Gastrocnemius medialis (tissue), 4 donors: ENCODE results near the gene HCN1. TPM values are rescaled to one million over a fixed set of nuclear protein-coding genes. Genes with fewer than 3 reads are reported as not detected.

Experiments used
- ATAC-seq, 2 donors: fragments of 150-250 bp; one replicate each; pipeline ENCODE4 v1.9.1; 2016
- DNase-seq, 2 donors: peaks; one replicate each; pipeline ENCODE4 v3.0.0-alpha.2; 2019
- H3K27ac ChIP-seq, 4 donors: fragments of 200-600 bp; sonication (generic); 1 replicate in 1 of 4; 2 replicates in 3 of 4; pipeline ENCODE4 v1.5.1; 2016 to 2018; ENCODE audit warnings: mild to moderate bottlenecking in 2 of 4, moderate library complexity in 1 of 4
- H3K27me3 ChIP-seq, 3 donors: fragments of 200-600 bp; sonication (generic) in 2 of 3; 1 replicate in 1 of 3; 2 replicates in 2 of 3; pipeline versions ENCODE4 v1.5.1 to v1.6.0; 2016 to 2019; ENCODE audit warnings: mild to moderate bottlenecking in 1 of 3, moderate library complexity in 1 of 3
- H3K36me3 ChIP-seq, 2 donors: fragments of 200-600 bp; sonication (generic) in 1 of 2; one replicate each; pipeline ENCODE4 v1.5.1; 2017 to 2018
- H3K4me1 ChIP-seq, 2 donors: fragments of 200-600 bp; sonication (generic) in 1 of 2; one replicate each; pipeline ENCODE4 v1.5.1; 2016 to 2017; ENCODE audit warnings: mild to moderate bottlenecking in 2 of 2
- H3K4me3 ChIP-seq, 4 donors: fragments of 200-600 bp; sonication (generic) in 3 of 4; 1 replicate in 1 of 4; 2 replicates in 3 of 4; pipeline ENCODE4 v1.5.1; 2016 to 2019; ENCODE audit warnings: mild to moderate bottlenecking in 2 of 4
- H3K9me3 ChIP-seq, 3 donors: fragments of 200-600 bp; sonication (generic) in 2 of 3; 1 replicate in 1 of 3; 2 replicates in 2 of 3; pipeline ENCODE4 v1.5.1; 2016 to 2019
- POLR2A ChIP-seq, 2 donors: fragments of 450-650 bp; IDR thresholded peaks; one replicate each; pipeline ENCODE4 v1.6.1; 2017; ENCODE audit warnings: antibody characterized with exemption in 2 of 2, mild to moderate bottlenecking in 2 of 2, moderate library complexity in 2 of 2
- in situ Hi-C, 4 donors: fragments of 200-750 bp; cut with MboI; loops; one replicate each; pipeline versions ENCODE4 v1.15.0 to v1.8.0; 2017; ENCODE audit warnings: low sequenced_read_pairs in 4 of 4
- intact Hi-C: fragments of 100-400 bp; cut with DNase I; formaldehyde crosslinking; loops from one replicate; pipeline ENCODE4 v1.15.1; 2023; ENCODE audit warnings: low total_unique reads
- total RNA-seq, 4 donors: library from RNA; depleted of rRNA; stranded (reverse); fragments of >200 nt; gene quantifications; one replicate each; pipeline versions ENCODE4 v1.1.0 to v1.2.3, GENCODE V29; 2016
- TF ChIP-seq, protein P1 (sequence below), 5 experiments: fragments of 450-650 bp in 3 of 5; fragments of 200-600 bp in 2 of 5; sonication (generic) in 2 of 5; IDR thresholded peaks in 4 of 5; conservative IDR thresholded peaks in 1 of 5; 1 replicate in 4 of 5; 2 replicates in 1 of 5; pipeline ENCODE4 v1.5.1; 2016 to 2019; ENCODE audit warnings: antibody characterized with exemption in 5 of 5, mild to moderate bottlenecking in 3 of 5, moderate library complexity in 3 of 5

The HCN1 gene
- under 1 TPM; 0.02 to 0.47 (median 0.20) TPM for total RNA-seq

DNA sequence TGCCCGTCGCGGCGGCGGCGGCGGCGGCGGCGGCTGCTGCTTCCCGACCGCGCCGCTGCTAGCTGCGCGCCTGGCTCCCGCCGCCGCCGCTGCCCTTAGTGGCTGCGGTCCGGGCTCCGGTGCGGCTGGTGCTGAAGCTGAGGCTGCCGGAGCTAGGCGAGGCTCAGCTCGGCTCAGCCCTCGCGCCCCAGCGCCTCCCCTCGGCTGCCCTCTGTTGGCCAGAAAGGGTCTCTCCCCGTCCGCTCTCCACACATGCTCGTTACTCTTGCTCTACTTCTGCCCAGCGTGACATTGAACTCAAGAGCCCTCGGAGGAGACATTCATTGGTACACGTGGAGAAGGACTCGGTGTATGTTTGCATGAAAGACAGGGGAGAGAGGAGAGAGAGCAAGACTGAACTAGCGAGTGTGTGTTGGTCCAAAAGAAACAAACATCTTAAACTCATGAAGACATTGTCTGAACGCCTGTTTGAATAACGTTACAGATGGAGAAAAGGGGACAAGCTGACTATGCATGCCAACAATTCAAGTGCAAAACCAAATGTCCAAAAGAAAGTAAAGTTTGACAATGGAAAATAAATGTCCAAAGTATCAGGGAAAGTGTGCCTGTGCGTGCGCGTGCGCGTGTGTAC, at the start of gene HCN1:
TSS of gene HCN1 (minus strand) at position 175 of the 631 bp plus-strand sequence.
- DNase-seq (peak; percentile 52 to 58), ATAC-seq (peak; percentile 92 to 97)
- Histone ChIP-seq H3K4me1 (peaks cover 0 to 11% of the 10 kb centered on the region in 2 donors), H3K27me3 (peaks cover 0 to 14% (median 0%) of the 10 kb centered on the region in 3 donors), H3K9me3 (no peaks in the 10 kb centered on the region), H3K27ac (no peak within 1 kb of the TSS), H3K36me3 (no peaks in the 10 kb centered on the region), H3K4me3 (peak within 1 kb of the TSS; percentile 39 to 56 (median 53))
- intact Hi-C loops = loop anchor here (2.0 kb wide), 1 partner anchor 658 kb away; no protein-coding TSS in a partner anchor
- no peak for TF ChIP-seq POLR2A (IDR thresholded peaks at IDR 0.05)
- TF ChIP-seq, protein P1, sequence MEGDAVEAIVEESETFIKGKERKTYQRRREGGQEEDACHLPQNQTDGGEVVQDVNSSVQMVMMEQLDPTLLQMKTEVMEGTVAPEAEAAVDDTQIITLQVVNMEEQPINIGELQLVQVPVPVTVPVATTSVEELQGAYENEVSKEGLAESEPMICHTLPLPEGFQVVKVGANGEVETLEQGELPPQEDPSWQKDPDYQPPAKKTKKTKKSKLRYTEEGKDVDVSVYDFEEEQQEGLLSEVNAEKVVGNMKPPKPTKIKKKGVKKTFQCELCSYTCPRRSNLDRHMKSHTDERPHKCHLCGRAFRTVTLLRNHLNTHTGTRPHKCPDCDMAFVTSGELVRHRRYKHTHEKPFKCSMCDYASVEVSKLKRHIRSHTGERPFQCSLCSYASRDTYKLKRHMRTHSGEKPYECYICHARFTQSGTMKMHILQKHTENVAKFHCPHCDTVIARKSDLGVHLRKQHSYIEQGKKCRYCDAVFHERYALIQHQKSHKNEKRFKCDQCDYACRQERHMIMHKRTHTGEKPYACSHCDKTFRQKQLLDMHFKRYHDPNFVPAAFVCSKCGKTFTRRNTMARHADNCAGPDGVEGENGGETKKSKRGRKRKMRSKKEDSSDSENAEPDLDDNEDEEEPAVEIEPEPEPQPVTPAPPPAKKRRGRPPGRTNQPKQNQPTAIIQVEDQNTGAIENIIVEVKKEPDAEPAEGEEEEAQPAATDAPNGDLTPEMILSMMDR (IDR thresholded peaks at IDR 0.05 in 4 of 5, conservative IDR thresholded peaks at IDR 0.05 in 1 of 5) = peak; percentile 23 to 78 (median 60)
- in situ Hi-C loops = no loop called here

DNA sequence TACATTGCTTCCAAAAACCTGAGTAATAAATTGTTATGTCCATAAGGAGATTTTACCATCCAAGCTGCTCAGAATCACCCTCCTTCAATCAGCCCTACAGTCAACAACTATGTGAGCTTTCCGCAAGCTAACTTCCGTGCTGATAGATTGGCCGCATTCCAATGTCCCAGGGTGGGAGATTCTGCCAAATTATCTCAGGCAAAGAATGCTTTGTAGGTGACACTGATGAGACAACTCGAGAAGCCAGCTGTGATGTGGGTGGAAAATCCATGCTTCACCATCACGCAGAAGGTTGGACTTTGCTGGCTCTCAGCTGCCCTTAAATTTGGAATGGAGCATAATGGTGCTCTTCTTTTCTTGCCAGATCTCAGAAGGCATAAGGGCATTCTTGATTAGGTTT, 44.9 kb upstream of the HCN1 start:
- Histone ChIP-seq H3K36me3 (no peaks in the 10 kb centered on the region), H3K27ac (no peak overlapping the region), H3K27me3 (no peaks in the 10 kb centered on the region), H3K4me3 (no peak overlapping the region), H3K4me1 (no peaks in the 10 kb centered on the region), H3K9me3 (no peaks in the 10 kb centered on the region)
- in situ Hi-C loops (no loop called here), intact Hi-C loops (no loop called here)
- TF ChIP-seq POLR2A (IDR thresholded peaks at IDR 0.05) = no peak
- TF ChIP-seq, protein P1 (IDR thresholded peaks at IDR 0.05 in 4 of 5, conservative IDR thresholded peaks at IDR 0.05 in 1 of 5) = no peak
- ATAC-seq (no peak), DNase-seq (no peak)

DNA sequence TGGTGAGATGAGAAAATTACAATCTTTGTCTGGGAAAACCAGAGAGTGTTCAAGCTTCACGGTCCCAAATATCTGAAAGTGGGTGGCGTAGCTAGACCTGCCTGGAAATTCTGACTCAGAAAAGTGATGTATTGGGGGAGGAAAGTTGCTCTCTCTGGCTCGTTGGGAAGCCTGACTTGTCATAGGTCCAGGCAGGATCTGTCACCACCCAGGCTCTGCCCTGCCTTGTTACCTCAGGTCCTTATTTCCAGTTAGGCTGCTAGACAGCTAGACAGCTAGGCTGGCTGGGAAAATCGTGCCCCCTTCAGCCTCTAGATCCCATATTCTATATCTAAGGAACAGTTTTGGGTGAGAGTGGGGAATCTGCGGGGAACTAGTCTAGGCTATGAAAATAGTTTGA, 41.0 kb upstream of the HCN1 start:
- DNase-seq = no peak
- no peak overlapping the region for H3K4me3 ChIP-seq
- no peaks in the 10 kb centered on the region for H3K27me3 ChIP-seq
- H3K27ac ChIP-seq = no peak overlapping the region
- in situ Hi-C loops (no loop called here), intact Hi-C loops (no loop called here)
- TF ChIP-seq, protein P1 (IDR thresholded peaks at IDR 0.05 in 4 of 5, conservative IDR thresholded peaks at IDR 0.05 in 1 of 5) = no peak
- no peak for TF ChIP-seq POLR2A (IDR thresholded peaks at IDR 0.05)
- no peaks in the 10 kb centered on the region for H3K9me3 ChIP-seq
- ATAC-seq = no peak
- no peaks in the 10 kb centered on the region for H3K4me1 ChIP-seq
- no peaks in the 10 kb centered on the region for H3K36me3 ChIP-seq

DNA sequence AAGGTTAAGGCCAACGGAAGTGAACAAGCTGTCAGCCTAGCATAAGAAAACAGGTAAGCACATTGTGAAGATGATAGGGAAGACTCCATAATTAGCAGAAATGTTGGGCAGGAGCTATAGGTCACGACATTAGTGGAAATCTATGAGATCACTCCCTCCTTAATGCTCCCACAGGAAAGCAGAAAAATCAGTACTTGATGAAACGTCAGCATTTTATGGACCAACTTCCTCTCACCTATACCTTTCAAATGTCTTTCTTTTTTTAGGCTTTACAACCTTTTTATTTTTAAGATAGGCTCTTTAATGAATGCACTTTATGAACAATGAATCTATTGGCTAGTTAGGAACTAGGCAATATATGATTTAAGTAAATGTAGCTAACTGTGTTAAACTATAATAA, 29.4 kb upstream of the HCN1 start:
- DNase-seq = no peak
- Histone ChIP-seq H3K36me3 (no peaks in the 10 kb centered on the region), H3K4me1 (no peaks in the 10 kb centered on the region), H3K9me3 (no peaks in the 10 kb centered on the region), H3K27me3 (no peaks in the 10 kb centered on the region), H3K4me3 (no peak overlapping the region), H3K27ac (no peak overlapping the region)
- in situ Hi-C loops = no loop called here
- no peak for ATAC-seq
- TF ChIP-seq POLR2A (IDR thresholded peaks at IDR 0.05) = no peak
- TF ChIP-seq, protein P1 (IDR thresholded peaks at IDR 0.05 in 4 of 5, conservative IDR thresholded peaks at IDR 0.05 in 1 of 5) = no peak
- intact Hi-C loops = no loop called here
